Measurements from ENCODE around the gene TIGD4.
"Not testable (repeated sequence)": the region's sequence is repeated elsewhere in the genome, so short reads cannot be mapped to it uniquely, and the experiment has no call there.

The TIGD4 gene

DNA sequence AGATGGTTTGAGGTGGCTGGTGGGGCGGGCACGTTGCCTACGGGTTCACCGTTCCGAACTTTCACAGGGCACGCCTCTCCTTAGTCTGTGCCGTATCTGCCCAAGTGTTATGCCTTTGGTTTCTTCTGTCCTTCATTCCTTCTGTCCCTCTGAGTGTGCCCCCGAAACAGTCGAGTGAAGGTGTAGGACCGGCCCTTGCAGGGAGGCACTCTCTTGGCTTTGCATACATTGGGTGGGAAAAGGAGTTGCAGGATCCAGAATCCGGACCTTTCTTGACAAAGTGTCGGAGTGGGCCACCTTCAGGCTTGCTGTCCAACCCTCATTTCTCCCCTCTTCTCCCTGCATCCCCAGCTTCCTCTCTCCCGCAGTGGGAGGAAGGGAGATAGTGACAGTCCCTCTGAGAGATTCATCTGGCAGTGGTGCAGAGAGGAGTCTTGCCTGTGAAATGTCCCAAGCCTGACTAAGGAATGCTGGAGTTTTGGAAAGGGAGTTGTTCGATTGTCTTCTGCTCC lies 793 bp upstream of the TIGD4 start:
- no peak for TF ChIP-seq CTCF (IDR thresholded peaks at IDR 0.05; ENCODE audit: extremely low read depth, missing control alignments)
- DNase-seq (ENCODE audit: low spot score) = no peak

GRCh38 chr4:152778656-152779512 lies 646 bp downstream of the TIGD4 start:
- no peak for TF ChIP-seq CTCF (IDR thresholded peaks at IDR 0.05; ENCODE audit: extremely low read depth, missing control alignments)
- DNase-seq (ENCODE audit: low spot score) = peak; percentile 34

GRCh38 chr4:152777488-152777887 lies 2.0 kb downstream of the TIGD4 start:
- DNase-seq (ENCODE audit: low spot score) = no peak
- no peak for TF ChIP-seq CTCF (IDR thresholded peaks at IDR 0.05; ENCODE audit: extremely low read depth, missing control alignments)

- DNase-seq (ENCODE audit: low spot score) = no peak
- no peak for TF ChIP-seq CTCF (IDR thresholded peaks at IDR 0.05; ENCODE audit: extremely low read depth, missing control alignments)
Measured at GRCh38 chr4:152776352-152776751, 3.2 kb downstream of the TIGD4 start.

- no peak for TF ChIP-seq CTCF (IDR thresholded peaks at IDR 0.05; ENCODE audit: extremely low read depth, missing control alignments)
- no peak for DNase-seq (ENCODE audit: low spot score)
Measured at GRCh38 chr4:152773953-152774352, 5.6 kb downstream of the TIGD4 start.

DNA sequence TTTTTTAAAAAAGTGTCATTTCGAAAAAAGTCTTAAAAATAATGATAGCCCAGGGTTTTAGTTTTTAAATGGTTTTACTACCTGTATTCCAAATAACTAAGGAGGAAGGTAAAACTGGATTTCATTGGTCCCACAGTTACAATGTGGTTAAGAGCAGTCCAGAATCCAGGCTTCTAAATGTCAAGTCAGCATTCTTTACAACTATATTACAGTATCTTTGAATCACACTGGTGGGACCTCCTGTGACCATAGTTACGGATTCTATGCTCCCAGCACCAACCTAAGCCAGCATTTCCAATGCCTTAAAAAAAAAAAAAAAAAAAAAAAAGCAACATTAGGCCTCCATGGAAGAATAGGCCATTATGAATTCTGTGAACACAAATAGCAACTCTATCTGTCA lies 6.2 kb downstream of the TIGD4 start:
- TF ChIP-seq CTCF (IDR thresholded peaks at IDR 0.05; ENCODE audit: extremely low read depth, missing control alignments) = no peak
- no peak for DNase-seq (ENCODE audit: low spot score)

DNA sequence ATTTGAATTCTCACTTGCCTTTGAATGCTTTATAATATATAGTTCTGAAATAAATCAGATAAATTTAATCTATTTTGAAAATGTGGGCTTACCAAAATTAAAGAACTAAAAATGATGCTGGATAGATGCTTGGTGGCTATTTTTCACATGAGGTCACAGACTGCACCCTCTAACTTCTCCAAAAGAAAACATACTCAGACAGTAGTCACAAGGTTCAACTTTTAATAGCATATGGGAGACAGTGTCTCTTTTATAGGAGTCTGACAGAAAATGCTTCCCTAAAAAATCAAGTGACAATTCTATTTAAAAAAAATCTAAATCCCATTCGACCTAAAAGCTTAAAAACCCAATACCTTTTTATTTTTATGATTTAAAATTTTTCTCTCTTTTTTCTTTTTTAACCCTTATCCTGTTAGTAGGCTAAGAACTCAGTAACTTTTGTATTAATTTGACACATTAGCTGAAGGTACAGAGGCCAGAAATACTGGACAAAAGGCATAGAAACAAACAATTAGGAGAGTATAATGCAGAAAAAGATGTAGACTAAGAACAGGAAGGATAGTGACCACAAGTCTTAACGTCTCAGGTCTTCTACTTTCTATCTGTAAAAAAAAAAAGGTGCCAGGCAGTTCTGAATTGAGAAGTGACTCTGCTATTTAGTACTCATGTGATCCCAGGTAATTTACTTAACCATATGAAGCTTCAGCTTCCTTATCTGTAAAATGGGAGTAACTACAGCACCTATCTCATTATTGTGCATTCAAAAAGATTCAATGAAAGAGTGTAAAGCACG lies 7.6 kb downstream of the TIGD4 start:
- DNase-seq (ENCODE audit: low spot score) = peak; percentile 38
- no peak for TF ChIP-seq CTCF (IDR thresholded peaks at IDR 0.05; ENCODE audit: extremely low read depth, missing control alignments)

DNA sequence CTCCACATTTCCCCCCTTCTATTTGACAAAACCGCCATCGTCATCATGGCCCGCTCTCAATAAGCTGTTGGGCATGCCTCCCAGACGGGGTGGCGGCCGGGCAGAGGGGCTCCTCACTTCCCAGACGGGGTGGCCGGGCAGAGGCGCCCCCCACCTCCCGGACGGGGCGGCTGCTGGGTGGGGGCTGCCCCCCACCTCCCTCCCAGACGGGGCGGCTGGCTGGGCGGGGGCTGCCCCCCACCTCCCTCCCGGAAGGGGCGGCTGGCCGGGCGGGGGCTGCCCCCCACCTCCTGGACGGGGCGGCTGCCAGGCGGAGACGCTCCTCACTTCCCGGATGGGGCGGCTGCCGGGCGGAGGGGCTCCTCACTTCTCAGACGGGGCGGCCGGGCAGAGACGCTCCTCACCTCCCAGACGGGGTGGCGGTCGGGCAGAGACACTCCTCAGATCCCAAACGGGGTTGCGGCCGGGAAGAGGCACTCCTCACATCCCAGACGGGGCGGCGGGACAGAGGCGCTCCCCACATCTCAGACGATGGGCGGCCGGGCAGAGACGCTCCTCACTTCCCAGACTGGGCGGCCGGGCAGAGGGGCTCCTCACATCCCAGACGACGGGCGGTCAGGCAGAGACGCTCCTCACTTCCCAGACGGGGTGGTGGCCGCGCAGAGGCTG lies 14.3 kb downstream of the TIGD4 start:
- not testable (repeated sequence) for DNase-seq (ENCODE audit: low spot score)
